ENCODE measurements around the gene IGFBPL1.

IGFBPL1 gene

DNA sequence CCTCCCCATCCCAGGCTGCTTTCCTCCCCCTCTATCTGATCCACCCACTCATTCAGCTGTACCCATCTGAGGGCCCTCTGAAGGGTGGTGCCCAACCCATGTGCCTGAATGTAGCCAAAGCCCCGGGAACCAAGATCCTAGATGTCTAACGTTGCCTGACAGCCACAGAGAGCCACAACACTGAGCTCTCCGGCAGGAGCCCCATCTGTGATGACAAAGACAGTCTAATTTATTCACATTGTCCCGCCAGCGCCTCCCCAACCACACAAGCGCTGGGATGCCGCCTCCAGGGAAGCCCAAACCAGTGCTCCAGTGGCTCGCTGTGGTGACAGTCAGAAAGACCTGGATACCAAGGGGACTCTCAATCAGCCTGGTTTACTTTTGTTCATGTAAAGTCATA is 8.4 kb downstream of the IGFBPL1 start:
- no peak for DNase-seq (ENCODE audit: low read depth in 2 of 2)
- TF ChIP-seq, protein P1, sequence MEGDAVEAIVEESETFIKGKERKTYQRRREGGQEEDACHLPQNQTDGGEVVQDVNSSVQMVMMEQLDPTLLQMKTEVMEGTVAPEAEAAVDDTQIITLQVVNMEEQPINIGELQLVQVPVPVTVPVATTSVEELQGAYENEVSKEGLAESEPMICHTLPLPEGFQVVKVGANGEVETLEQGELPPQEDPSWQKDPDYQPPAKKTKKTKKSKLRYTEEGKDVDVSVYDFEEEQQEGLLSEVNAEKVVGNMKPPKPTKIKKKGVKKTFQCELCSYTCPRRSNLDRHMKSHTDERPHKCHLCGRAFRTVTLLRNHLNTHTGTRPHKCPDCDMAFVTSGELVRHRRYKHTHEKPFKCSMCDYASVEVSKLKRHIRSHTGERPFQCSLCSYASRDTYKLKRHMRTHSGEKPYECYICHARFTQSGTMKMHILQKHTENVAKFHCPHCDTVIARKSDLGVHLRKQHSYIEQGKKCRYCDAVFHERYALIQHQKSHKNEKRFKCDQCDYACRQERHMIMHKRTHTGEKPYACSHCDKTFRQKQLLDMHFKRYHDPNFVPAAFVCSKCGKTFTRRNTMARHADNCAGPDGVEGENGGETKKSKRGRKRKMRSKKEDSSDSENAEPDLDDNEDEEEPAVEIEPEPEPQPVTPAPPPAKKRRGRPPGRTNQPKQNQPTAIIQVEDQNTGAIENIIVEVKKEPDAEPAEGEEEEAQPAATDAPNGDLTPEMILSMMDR (IDR thresholded peaks at IDR 0.05; ENCODE audit: low read depth, low read length), result no peak
- H3K4me3 ChIP-seq (replicated peaks in 1 of 2; ENCODE audit: low read depth in 2 of 2, low read length in 2 of 2), result no peak overlapping the region

DNA sequence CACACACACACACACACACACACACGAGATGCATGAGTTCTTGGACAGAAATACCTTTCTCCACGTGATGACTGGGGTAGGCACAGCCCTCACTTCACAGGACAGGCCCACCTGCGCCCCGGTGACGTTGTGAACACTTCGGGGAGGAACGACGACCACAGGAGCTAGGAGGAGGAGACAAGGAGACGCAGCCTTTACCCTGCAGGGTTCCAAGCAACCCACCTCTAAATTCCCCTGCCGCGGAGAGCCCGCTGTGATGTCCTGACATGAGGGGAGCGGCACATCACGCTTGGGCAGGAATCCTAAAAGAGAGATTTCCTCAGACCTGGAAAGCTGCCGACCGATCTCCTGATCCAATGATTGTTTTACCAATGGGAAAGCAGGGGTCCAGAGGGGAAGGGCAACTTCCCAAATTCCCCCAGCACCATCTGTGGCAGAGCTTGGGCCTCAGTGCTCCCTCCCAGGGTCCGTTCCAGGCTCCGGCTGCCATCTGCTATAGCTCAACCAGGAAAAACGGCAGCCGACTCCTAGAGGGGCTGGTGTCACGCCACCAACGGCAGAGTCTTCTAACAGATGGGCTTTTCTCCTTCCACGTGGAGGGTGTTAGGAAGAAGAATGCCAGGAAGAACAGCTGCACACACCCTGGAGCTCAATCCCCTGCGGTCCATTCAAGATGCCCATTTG is 10.1 kb downstream of the IGFBPL1 start:
- TF ChIP-seq, protein P1 (IDR thresholded peaks at IDR 0.05; ENCODE audit: low read depth, low read length), result no peak
- H3K4me3 ChIP-seq (replicated peaks in 1 of 2; ENCODE audit: low read depth in 2 of 2, low read length in 2 of 2), result no peak overlapping the region
- no peak for DNase-seq (ENCODE audit: low read depth in 2 of 2)

DNA sequence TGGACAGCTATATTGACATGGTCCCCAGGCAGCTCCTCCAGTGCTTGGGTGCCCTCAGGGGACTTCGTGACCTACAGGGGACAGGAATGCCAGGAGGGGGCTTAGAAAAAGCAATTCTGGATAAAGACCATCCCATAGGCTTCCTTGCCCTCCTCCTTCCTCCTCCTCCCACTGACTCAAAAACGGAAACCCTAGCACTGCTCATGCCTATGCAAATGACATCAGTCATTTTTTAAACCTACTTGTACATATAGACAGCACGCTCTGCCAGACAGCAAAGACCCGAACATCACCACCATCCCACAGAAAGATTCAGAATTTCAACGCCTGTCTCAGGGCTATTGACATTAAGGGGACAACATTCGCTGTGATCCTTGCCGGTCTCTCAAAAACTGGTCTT is 11.0 kb downstream of the IGFBPL1 start:
- TF ChIP-seq, protein P1 (IDR thresholded peaks at IDR 0.05; ENCODE audit: low read depth, low read length), result no peak
- no peak for DNase-seq (ENCODE audit: low read depth in 2 of 2)
- no peak overlapping the region for H3K4me3 ChIP-seq (replicated peaks in 1 of 2; ENCODE audit: low read depth in 2 of 2, low read length in 2 of 2)

DNA sequence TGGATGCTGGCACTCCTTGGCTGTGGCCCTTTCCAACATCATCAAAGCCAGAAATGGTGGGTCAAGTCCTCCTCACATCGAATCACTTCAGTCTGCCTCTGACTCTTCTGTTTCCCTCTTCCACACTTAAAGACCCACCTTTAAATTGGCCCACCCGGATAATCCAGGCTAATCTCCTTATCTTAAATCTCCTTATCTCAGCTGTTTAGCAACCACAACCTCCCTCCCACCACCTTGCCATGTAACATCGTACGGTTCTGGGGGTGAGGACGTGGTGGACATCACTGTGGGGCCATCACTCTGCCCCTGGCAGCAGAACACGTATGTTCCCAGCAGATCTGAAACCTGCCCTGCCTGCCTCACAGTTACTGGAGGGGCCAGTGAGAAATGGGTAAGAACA is 11.5 kb downstream of the IGFBPL1 start:
- TF ChIP-seq, protein P1 (IDR thresholded peaks at IDR 0.05; ENCODE audit: low read depth, low read length), result no peak
- no peak for DNase-seq (ENCODE audit: low read depth in 2 of 2)
- H3K4me3 ChIP-seq (replicated peaks in 1 of 2; ENCODE audit: low read depth in 2 of 2, low read length in 2 of 2), result no peak overlapping the region

DNA sequence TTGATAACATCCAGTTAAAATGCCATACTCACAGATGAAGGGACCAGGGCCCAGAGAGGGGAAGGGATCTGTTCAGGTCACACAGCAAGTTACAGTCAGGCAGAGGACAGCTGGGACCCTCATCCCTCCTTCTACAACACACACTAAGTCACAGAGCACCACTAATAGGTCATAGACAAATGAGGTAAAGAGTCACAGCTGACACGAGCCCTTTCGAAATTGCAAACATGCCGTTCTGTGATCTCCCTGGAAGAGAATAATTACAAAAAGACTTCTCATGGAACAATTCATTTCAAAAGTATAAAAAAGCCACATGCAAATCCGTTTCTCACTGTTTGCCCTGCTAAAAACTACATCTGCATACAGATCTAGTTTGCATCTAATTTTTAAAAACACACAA is 15.5 kb downstream of the IGFBPL1 start:
- TF ChIP-seq, protein P1 (IDR thresholded peaks at IDR 0.05; ENCODE audit: low read depth, low read length), result no peak
- no peak for DNase-seq (ENCODE audit: low read depth in 2 of 2)

DNA sequence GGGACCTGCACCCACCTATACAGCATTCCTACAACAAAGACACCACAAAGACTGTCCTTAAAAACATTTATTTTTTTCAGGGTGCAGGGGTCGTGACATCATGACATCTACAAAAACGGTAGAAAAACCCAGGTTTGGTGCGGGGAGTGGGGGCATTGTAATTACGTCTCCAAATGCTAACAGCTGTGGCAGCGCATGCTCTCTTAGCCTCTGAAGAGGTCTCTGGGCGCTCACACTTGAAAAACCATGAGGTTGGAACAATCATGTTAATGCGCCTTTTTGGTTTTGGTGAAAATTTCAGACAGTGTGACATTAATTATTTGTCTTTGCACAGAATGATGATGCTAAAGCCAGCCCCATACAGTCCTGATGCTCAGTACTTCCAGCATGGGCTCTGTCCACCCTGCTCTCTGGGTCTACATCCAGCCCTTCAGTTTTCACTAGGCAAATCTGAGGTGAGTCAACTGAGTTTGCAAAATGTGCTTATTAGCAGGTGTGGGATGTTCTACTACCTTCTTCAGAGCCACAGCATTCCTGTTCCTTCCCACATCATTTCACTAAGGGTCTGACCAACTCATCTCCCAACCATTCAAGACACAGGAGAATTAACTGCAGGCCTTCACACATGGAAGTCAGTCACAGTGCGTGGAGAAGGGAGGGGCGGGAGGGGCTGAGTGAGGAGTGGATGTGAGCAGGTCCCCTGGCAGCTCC is 17.6 kb downstream of the IGFBPL1 start:
- DNase-seq (ENCODE audit: low read depth in 2 of 2), result no peak
- TF ChIP-seq, protein P1 (IDR thresholded peaks at IDR 0.05; ENCODE audit: low read depth, low read length), result no peak
- H3K4me3 ChIP-seq (replicated peaks in 1 of 2; ENCODE audit: low read depth in 2 of 2, low read length in 2 of 2), result no peak overlapping the region

More for the DNA sequence above, 15.5 kb downstream of the IGFBPL1 start:
- H3K4me3 ChIP-seq (replicated peaks in 1 of 2; ENCODE audit: low read depth in 2 of 2, low read length in 2 of 2), result no peak overlapping the region

Data from cardiac fibroblast (primary cell).